SHP77 (cell line): ENCODE measurements around the gene GCA.

Experiments
- DNase-seq, 2 experiments: peaks; one replicate each; lab custom pipeline; 2025; lab: John Stamatoyannopoulos, UW

Gene GCA

DNA sequence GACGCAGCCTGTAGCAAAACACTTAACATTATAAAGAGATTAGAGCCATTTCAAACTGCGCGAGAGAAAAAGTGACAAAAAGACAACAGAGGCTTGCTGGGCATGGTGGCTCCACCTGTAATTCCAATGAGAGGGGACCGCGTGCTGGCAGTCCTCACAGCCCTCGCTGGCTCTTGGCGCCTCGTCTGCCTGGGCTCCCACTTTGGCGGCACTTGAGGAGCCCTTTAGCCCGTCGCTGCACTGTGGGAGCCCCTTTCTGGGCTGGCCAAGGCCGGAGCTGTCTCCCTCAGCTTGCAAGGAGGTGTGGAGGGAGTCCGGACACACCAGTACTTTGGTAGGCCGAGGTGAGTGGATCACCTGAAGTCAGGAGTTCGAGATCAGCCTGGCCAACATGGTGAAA lies 16.1 kb upstream of the GCA start:
- DNase-seq = no peak

DNA sequence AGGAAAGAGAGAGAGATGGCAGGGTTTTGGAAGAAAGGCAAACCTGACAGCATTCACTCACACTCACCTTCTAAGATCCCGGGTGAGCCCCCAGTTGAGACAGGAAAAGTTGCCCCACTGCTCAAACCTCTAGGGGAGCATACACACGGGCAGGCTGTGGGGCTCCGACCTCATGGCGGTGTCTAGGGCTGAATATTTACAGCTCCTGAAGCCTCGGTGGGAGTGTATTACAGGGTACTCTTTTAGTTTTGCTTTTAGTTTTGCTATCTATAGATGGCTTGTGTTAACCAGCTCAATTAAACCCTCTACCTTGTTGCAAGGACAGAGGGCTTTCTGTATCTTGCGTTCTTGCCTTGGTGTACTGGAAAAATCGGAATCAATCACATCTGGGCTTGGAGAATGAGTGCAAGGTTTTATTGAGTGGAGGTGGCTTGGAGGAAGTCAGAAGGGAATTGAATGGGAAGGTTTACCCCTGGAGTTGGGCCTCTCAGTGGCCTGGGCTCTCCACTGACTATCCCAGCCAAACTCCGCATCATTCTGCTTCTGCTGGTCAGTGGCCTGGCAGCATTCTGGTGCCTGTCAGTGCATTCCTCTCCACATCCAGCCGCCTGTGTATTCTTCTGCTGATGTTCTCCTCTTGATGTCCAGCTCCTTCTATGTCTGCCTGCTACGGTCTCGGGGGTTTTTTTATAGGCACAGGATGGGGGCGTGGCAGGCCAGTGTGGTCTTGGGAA lies 15.3 kb upstream of the GCA start:
- DNase-seq = no peak

- no peak for DNase-seq
These were observed 13.1 kb upstream of the GCA start for GRCh38 chr2:162330881-162331280.

DNA sequence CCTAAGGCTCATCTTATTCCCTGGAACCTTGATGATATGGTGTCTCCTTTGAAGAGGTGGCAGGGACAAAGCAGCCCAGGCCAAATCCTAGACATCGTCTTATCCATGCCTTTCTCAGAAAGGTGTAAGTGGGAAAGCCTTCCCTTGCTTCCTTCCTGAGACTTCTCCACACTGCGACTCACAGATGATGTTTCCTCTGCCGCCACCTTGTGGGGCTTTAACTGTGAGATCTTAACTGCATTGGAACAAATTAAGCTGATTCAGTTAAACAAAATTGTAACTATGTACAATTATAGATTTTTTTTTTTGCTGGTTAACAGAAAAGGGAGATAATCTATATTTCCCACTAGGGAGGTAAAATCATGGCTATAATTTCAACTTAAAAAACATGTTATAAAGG lies 10.0 kb upstream of the GCA start:
- peak in 1 of 2 experiments; percentile 20 for DNase-seq

- no peak for DNase-seq
These were observed 6.1 kb upstream of the GCA start for GRCh38 chr2:162337868-162338267.

DNA sequence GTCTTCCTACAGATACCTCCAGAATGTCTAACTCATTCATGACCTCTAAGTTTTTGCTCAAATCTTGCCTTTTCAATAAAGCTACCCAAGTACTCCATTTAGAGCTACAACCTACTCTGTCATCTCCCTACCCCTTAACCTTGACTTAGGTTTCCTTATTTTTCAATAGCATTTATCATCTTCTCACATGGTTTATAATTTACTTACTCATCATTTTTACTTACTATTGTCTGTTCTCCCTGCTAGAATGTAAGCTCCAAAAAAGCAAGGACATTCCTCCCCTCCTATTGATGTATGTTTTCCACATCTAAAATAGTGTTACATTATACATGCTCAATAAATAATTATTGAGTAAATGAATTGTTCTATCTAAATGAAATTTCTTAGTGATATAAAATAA lies 3.1 kb upstream of the GCA start:
- no peak for DNase-seq

DNA sequence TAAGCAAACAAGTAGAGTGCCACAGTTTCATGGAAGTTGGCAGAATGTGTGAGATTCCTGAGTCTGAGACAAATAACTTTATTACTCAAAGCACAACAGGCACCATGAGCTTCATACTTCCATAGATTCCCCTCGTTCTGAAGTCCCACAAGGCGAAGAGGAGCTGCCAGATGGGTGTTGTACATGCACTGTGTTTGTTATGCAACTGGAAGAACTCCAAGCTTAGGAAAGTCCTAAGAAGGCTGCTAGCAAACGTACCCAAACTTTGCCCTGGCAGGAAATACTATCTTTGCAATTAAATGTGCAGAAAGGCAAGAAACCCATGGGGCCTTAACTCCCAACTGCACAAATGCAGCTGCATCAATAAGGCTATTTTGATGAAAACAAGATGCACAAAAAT lies 1.6 kb upstream of the GCA start:
- no peak for DNase-seq

GRCh38 chr2:162342841-162343240 lies 1.1 kb upstream of the GCA start:
- DNase-seq = no peak

- DNase-seq = no peak
These were observed 474 bp upstream of the GCA start for GRCh38 chr2:162343492-162343823.

- DNase-seq = no peak
These were observed 652 bp downstream of the GCA start for GRCh38 chr2:162344617-162344950.

- no peak for DNase-seq
These were observed 21.5 kb downstream of the GCA start for GRCh38 chr2:162365392-162365791.

DNA sequence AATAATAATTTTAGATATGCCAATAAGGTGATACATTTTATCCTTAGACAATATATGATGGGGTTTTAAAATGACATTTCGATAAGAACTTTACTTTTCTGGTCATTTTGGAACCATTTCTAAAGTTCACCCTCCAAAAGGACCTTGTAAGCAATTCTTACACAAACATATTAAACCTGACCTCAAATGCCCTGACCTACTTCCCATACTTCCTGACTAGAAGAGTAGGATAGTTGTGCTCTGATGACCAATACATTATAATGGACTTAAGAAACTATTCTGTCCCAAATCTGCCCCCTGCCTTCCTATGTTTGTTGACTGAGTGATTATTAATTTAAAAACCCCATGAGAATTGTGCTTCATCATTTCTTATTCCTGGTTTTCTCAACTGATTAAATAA lies 24.6 kb downstream of the GCA start:
- DNase-seq = no peak

DNA sequence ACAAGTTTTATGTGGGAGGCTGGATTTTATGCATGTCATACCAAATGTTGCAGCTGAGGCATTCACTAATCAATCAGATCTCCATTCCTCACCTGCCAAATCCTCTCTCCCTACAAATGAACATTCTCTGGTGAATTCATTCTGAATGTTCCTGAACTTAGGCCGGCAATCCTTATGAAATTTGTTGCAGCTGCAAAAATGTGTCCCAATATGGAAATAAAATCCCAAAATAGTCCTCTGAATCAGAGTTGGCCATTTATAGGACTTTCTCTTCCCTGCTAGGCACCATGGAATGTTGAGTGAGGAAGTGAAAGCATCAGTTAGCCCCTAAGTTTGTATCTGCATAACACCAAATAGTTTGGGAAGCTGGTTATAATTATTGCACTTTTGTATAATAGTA lies 25.6 kb downstream of the GCA start:
- no peak for DNase-seq

- DNase-seq = no peak
These were observed 27.0 kb downstream of the GCA start for GRCh38 chr2:162370931-162371330.

DNA sequence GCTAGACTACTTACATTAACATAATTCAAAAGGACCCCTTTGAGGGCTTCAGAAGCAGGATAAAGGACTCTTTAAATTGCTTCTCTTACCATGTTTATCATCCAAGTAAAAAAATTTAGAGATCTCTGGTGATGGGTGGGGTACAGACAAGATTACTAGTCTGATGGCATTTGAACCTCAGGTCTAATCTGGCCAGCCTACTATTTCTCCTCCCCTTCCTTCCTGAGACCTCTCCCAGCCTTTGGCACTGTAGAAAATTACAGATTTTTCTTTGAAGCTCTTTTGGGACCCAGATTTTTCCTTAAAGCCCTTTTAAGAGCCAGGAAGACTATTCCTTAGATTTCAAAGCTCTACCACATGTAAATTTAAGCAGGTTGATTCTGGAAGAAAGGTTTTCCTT lies 28.9 kb downstream of the GCA start:
- no peak for DNase-seq

DNA sequence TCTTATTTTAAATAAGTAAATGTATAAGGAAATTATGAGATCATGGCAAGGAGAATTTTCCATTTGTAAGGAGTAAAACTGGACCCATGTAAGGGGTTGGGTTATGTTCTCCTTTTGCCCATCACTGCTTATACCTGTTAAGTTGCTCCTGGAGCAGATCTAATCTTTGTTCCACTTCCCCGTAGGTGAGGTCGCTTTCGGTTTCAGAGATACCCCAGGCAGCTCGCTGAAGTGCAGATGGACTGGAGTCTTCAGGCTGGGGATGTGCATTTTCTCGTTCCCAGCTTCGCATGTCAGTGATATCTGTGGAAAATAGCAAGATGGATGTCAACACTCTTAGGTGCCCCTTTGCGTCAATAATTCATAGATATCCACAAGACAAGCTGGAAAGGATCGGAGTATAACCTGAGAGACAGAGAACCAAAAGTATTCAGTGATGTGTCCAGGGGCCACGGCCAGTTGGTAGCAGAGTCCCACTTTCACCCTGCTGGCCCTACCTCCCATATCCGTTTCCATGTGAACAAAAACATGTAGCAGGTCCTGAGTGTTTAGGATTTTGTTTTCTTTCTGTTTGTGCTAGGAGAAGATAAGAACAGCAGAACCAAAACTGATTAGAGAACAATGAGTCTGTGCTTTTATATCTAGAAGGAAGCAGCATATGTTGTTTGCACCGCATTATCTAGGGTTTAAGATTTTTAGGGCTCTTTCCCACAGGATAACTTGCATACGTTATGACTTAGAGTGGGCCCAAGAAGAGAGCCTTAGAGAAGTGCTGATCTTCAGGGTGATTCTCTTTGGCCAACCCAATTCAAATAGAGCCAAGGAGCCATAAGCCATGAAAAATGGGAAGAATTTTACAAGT lies 36.0 kb downstream of the GCA start:
- no peak for DNase-seq

- DNase-seq = no peak
These were observed 37.9 kb downstream of the GCA start for GRCh38 chr2:162381851-162382250.

GRCh38 chr2:162382278-162382677 lies 38.3 kb downstream of the GCA start:
- DNase-seq = no peak

DNA sequence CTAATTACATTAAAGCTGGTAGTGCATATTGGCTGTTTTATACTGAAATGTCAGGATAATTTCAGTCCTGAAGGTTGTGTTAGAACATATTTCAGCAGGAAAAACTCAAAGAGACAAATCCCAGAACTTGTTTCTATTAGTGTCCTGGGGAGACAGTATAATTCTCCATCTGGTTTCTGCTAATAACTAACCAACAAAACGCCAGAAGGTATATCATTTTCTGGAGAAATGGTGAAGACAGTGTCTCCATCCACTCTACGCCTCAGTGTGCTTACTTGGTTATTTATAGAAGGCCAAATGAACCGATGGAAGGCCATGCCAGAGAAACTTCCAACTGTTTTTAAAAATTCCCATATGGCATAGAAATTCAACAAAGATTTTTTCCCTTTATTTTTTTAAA lies 41.6 kb downstream of the GCA start:
- no peak for DNase-seq

DNA sequence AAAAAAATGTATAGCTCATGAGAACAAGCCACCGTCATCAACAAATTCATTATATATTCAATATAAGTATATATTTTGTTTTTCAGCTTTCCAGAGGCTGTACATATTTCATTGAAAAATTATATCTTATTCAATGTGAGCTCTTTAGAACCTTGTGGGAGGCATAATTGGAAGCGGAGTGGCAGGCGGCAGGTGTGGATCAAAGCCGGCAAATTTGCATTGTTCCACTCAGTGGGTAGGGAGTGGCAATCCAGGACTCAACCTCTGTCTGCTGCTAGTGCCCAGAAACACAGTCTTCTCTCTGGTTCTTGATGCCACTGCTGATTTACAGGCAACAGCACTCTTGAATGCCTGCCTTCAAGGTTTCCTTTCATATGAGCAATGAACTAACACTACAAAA lies 46.9 kb downstream of the GCA start:
- no peak for DNase-seq

- DNase-seq = no peak
These were observed 56.4 kb downstream of the GCA start for GRCh38 chr2:162400336-162400735.

DNA sequence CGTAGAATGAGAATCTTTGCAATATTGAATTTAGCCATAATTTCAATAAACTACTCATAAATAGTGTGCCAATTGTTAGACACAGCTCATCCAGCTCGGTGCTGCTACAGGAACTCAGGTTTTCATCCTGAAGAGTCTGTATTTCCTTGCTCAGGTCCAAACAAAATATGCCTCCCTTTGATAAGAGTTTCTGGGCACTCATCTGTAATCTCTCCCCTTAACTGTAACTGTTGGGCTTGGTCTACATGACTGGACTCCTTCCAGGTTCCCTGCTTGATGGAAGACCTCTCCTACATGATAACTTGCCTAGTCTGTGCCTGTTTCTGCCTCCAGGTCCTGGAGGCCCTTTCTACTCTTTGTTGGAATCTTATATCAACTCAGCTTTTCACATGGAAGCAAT lies 57.9 kb downstream of the GCA start:
- DNase-seq = no peak

DNA sequence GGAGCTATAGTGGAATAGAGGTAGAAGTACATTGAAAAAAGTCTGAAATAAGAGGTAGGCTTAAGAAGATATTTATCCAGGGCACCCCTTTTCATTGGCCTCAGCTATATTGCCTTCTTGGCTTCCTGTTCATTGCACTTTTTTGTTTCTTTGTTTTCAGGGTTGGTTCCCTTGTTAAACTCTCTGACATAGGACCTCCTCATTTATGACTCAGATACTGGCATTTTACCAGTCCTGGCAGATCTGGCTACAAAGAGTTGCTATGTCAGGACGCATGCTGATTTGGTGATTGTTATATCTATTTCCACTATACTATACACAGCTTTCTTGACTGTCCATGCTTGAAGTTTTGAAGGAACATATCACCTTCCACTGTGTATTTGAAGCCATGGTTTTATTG lies 60.0 kb downstream of the GCA start:
- no peak for DNase-seq
